Erythroblast (primary cell): ENCODE results near the gene ARSK.

ENCODE experiments used
- GATA1 ChIP-seq: IDR thresholded peaks from 2 replicates; pipeline ENCODE4 v1.6.1; 2011; ENCODE audit warnings: low read depth, mild to moderate bottlenecking, control low read depth, low read length, moderate library complexity
- POLR2A ChIP-seq: IDR thresholded peaks from 2 replicates; pipeline ENCODE4 v1.6.1; 2011; ENCODE audit warnings: mild to moderate bottlenecking, low read length

- TF ChIP-seq POLR2A (no peak), GATA1 (no peak)
Observed at GRCh38 chr5:95526871-95527270, 28.0 kb upstream of the ARSK start.
